C4-2B (cell line): ENCODE measurements around the gene MYO1E.

Source experiments
- CTCF ChIP-seq: fragments of 450-650 bp; conservative IDR thresholded peaks from 2 replicates; pipeline ENCODE4 v1.5.1; 2017; ENCODE audit warnings: mild to moderate bottlenecking
- ZFX ChIP-seq: fragments of 450-650 bp; IDR thresholded peaks from 2 replicates; pipeline ENCODE4 v1.6.1; 2017

GRCh38 chr15:59124261-59124660 is 248.4 kb downstream of the MYO1E start:
- TF ChIP-seq CTCF (no peak), ZFX (no peak)
